GM21529 (cell line): Measurements from ENCODE around the gene A2ML1.
"Not testable (repeated sequence)": the region's sequence is repeated elsewhere in the genome, so short reads cannot be mapped to it uniquely, and the experiment has no call there.

Source experiments
- ATAC-seq: cut with Tn5 transposase; IDR thresholded peaks from one replicate; pipeline ENCODE4 v1.9.1; 2021; ENCODE audit not compliant: unreplicated experiment

Gene A2ML1

GRCh38 chr12:8904665-8905064, 82.2 kb downstream of the A2ML1 start:
- no peak for ATAC-seq

- ATAC-seq = no peak
Measured at GRCh38 chr12:8905546-8905945, 83.1 kb downstream of the A2ML1 start.

- ATAC-seq = no peak
Measured at GRCh38 chr12:8906266-8907180, 84.1 kb downstream of the A2ML1 start.

DNA sequence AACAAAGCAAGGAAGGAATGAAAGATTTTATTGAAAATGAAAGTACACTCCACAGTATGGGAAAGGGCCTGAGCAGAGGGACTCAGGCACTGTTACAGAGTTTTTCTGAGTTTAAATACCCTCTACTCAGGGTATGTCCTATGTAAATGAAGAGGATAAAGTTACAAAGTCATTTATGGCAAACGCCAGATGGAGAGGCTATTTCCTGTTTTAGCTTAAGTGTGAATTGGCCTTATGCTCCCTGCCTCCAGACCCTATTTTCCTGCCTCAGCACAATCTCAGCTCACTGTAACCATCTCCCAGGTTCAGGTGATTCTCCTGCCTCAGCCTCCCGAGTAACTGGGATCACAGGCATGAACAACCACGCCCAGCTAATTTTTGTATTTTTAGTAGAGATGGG, 85.1 kb downstream of the A2ML1 start:
- no peak for ATAC-seq

DNA sequence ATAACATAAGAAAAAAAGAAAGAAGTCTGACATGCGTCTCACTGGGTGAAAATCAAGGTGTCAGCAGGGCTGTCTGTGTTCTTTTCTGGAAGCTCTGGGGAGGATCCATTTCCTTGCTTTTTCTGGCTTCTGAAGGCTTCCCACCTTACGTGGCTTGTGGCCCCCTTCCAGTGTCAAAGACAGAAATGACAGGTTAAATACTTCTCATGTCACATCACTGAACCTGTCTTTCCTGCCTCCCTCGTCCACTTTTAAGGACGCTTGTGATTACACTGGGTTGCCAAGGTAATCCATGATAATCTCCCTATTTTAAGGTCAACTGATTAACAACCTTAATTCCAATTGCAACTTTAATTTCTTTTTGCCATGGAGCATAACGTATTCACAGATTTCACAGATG, 87.3 kb downstream of the A2ML1 start:
- no peak for ATAC-seq

DNA sequence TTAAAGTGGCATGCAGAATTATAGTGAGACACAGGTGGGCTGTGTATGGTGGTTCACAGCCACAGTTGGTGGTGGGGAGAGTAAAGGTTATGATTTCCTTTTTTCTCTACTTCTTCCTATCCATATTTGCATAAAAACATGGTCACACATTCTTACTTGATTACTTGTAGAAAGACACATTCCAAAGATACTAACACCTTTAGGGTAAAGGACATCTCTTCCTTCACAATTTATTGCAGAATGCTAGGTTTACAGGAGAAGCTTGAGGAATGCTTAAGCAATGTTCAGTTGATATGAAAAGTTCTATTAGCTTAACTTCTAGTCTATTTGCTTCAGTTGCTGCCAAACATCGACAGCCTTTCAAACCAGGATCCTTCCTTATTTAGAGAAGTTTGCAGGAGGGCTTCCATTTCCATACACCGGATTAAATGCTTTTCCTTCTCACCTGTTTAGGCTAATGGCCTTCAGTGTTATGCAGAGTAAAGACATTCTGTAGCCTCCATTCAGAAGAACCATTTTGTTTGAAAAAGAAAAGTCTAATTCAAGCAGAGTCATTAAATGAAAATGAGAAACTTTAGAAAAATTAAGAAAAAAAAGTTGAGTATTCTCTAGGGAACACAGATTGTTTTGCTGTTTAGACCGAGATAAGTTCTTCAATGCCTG, 89.3 kb downstream of the A2ML1 start:
- no peak for ATAC-seq

- no peak for ATAC-seq
Measured at GRCh38 chr12:8912914-8913313, 90.5 kb downstream of the A2ML1 start.

DNA sequence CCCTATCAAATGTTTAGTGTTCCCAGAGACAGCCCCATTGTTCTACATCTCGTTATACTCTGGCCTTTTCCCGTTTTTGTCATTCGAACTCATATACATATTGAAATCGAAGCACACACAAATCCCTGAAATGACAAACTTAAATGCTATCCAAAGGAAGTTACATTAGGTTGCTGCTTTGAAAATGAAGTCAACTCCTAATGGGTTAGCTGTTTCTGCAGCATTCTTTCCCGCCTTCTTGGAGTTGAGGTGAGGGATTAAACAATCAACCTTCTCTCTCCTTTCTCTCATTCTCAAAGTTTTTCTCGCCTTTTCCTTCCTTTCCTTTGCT, 91.2 kb downstream of the A2ML1 start:
- ATAC-seq = no peak

- ATAC-seq = peak; percentile 64
Measured at GRCh38 chr12:8914033-8914715, 91.8 kb downstream of the A2ML1 start, which contains the start of gene PHC1. Gene PHC1, plus strand, starts transcription at chr12:8914509. Its CDS starts 3,169 bp downstream, at chr12:8917678.

DNA sequence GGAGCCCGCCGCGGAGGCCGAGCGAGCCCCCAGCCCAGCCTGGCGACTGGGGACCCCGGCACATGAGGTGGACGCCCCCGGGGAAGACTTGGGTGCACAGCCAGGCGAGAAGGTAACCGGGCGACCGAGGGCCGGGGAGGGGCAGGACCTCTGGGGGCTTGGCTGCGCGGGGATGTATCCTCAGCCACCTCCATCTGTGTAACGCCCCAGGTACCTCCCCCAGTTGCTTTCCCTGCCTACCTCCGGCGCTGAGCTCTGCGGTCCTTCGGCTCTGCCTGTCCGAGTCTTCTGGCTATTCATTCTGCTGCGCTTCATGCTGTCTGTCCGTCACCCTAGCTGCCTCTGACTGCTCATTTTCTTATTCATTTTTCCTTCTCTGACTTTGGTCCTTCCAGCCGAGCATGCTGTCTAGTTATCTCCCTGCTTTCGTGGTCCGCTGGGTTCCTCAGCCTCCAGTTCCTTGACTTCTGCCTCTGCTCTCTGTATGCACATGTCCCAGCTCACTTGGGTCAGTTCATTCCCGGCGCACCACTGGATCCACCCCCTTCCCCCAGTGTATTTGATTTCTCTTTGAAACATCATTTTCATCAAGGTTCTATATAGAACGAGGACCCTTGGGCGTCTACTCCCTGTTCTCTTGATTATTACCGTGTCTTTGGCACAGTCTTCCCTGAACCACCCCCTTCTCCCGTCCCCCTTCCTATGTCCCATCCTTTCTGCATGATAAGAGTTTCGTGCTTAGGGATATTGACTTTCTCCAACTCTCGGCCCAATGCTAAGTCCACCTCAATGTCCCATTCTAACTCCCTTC, 92.5 kb downstream of the A2ML1 start:
- ATAC-seq = peak; percentile 76

- ATAC-seq = no peak
Measured at GRCh38 chr12:8916154-8916553, 93.7 kb downstream of the A2ML1 start.

- ATAC-seq = no peak
Measured at GRCh38 chr12:8917031-8917430, 94.6 kb downstream of the A2ML1 start.

GRCh38 chr12:8917751-8918150, 95.3 kb downstream of the A2ML1 start:
- no peak for ATAC-seq

- ATAC-seq = not testable (repeated sequence)
Measured at GRCh38 chr12:8919643-8920042, 97.2 kb downstream of the A2ML1 start.

GRCh38 chr12:8922544-8922943, 100.1 kb downstream of the A2ML1 start:
- ATAC-seq = no peak
